Measurements from ENCODE around the gene DENND1A.
"Not testable (repeated sequence)": the region's sequence is repeated elsewhere in the genome, so short reads cannot be mapped to it uniquely, and the experiment has no call there.

DENND1A gene

GRCh38 chr9:123941524-123942070 lies 11.7 kb upstream of the DENND1A start:
- H2AFZ ChIP-seq (ENCODE audit: low read length) = no peak overlapping the region
- no peaks in the 10 kb centered on the region for H4K20me1 ChIP-seq (ENCODE audit: insufficient read depth, low read length, poor library complexity, severe bottlenecking)
- no peak overlapping the region for H3K4me2 ChIP-seq (ENCODE audit: low read depth, low read length, poor library complexity, severe bottlenecking)
- no peak overlapping the region for H3K4me3 ChIP-seq (ENCODE audit: low read length, poor library complexity, severe bottlenecking)
- no peaks in the 10 kb centered on the region for H3K9me3 ChIP-seq (ENCODE audit: insufficient read depth, low read depth, low read length)
- no peaks in the 10 kb centered on the region for H3F3A ChIP-seq (ENCODE audit: low read depth)
- no peaks in the 10 kb centered on the region for H3K79me2 ChIP-seq (ENCODE audit: insufficient read depth, low read length)
- no peak for TF ChIP-seq CTCF (conservative IDR thresholded peaks at IDR 0.05; ENCODE audit: low read length)
- TF ChIP-seq EZH2phosphoT487 (IDR thresholded peaks at IDR 0.05; ENCODE audit: borderline replicate concordance) = no peak
- H3K27me3 ChIP-seq (ENCODE audit: insufficient read depth, low read length, poor library complexity, severe bottlenecking) = no peaks in the 10 kb centered on the region
- no peaks in the 10 kb centered on the region for H3K36me3 ChIP-seq (ENCODE audit: insufficient read depth, low read length)
- no peaks in the 10 kb centered on the region for H3K4me1 ChIP-seq (ENCODE audit: insufficient read depth, low read length, poor library complexity, severe bottlenecking)
- no peak overlapping the region for H3K9ac ChIP-seq (ENCODE audit: low read depth, low read length, poor library complexity, severe bottlenecking)
- H3K9me2 ChIP-seq (replicated peaks; ENCODE audit: low read depth, low read length) = no peaks in the 10 kb centered on the region

DNA sequence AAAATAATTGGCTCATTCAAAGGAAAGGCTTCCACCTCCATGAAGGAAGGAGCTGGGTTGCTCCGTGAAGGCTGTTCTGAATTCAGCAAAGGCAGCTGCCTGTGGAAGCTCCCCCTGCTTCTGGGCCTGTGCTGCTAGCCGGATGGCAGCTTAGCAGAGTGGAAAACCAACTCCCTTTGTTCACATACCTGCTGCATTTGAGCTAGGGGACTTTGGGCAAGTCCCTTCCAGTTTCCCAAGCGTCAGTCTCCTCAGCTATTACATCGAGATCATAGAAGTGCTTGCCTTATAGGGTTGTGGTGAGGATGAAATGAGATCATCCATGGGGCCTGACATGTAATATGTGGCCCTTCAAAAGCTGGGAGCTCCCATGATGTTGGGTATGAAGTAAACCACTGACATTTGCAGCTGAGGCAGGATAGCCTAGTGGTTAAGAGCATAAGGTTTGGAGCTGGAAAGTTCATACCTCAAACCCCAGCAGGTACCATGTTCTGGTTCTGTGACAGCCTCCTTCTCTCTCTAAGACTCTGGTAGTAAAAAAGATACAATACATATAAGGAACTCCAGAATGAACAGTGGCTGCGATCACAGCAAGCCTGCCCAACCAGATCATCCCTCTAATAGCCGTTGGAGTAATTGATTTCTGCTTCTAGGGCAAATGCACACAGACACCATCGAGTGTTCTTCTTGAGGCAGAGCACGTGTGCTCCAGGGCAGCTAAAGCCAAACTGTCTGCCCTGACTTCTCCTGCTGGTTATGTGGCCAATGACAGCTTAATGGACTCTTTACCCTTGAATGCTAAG lies 11.0 kb upstream of the DENND1A start:
- H3K9ac ChIP-seq (ENCODE audit: low read depth, low read length, poor library complexity, severe bottlenecking) = no peak overlapping the region
- H4K20me1 ChIP-seq (ENCODE audit: insufficient read depth, low read length, poor library complexity, severe bottlenecking) = no peaks in the 10 kb centered on the region
- H3K9me2 ChIP-seq (replicated peaks; ENCODE audit: low read depth, low read length) = no peaks in the 10 kb centered on the region
- H3K9me3 ChIP-seq (ENCODE audit: insufficient read depth, low read depth, low read length) = no peaks in the 10 kb centered on the region
- no peak overlapping the region for H3K4me2 ChIP-seq (ENCODE audit: low read depth, low read length, poor library complexity, severe bottlenecking)
- no peak overlapping the region for H2AFZ ChIP-seq (ENCODE audit: low read length)
- no peak for TF ChIP-seq CTCF (conservative IDR thresholded peaks at IDR 0.05; ENCODE audit: low read length)
- no peak for TF ChIP-seq EZH2phosphoT487 (IDR thresholded peaks at IDR 0.05; ENCODE audit: borderline replicate concordance)
- H3F3A ChIP-seq (ENCODE audit: low read depth) = no peaks in the 10 kb centered on the region
- H3K36me3 ChIP-seq (ENCODE audit: insufficient read depth, low read length) = no peaks in the 10 kb centered on the region
- no peak overlapping the region for H3K4me3 ChIP-seq (ENCODE audit: low read length, poor library complexity, severe bottlenecking)
- no peaks in the 10 kb centered on the region for H3K79me2 ChIP-seq (ENCODE audit: insufficient read depth, low read length)
- no peaks in the 10 kb centered on the region for H3K27me3 ChIP-seq (ENCODE audit: insufficient read depth, low read length, poor library complexity, severe bottlenecking)
- no peaks in the 10 kb centered on the region for H3K4me1 ChIP-seq (ENCODE audit: insufficient read depth, low read length, poor library complexity, severe bottlenecking)

DNA sequence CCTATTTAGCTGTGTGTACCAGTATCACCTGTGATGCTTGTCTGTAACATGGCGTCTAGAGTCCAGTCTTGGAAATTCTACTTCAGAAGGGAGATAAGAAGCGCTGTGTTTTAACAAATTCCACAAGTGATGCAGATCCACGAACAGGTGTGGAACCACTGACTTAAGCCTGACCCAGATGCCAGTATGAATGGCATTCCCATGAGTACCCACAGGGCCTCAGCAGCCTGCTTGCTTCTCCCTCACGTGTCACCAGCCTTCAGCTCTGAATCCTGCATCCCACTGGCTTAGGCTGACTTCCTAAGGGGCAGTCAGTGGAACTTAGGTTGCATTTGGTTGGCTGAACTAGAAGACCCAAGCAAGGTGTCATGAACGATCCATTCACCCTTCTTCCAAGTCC lies 8.5 kb upstream of the DENND1A start:
- H3K4me2 ChIP-seq (ENCODE audit: low read depth, low read length, poor library complexity, severe bottlenecking) = no peak overlapping the region
- H3K9ac ChIP-seq (ENCODE audit: low read depth, low read length, poor library complexity, severe bottlenecking) = no peak overlapping the region
- no peaks in the 10 kb centered on the region for H4K20me1 ChIP-seq (ENCODE audit: insufficient read depth, low read length, poor library complexity, severe bottlenecking)
- H3K9me3 ChIP-seq (ENCODE audit: insufficient read depth, low read depth, low read length) = no peaks in the 10 kb centered on the region
- no peak overlapping the region for H3K4me3 ChIP-seq (ENCODE audit: low read length, poor library complexity, severe bottlenecking)
- H2AFZ ChIP-seq (ENCODE audit: low read length) = no peak overlapping the region
- H3K27me3 ChIP-seq (ENCODE audit: insufficient read depth, low read length, poor library complexity, severe bottlenecking) = peaks cover 11% of the 10 kb centered on the region
- H3K79me2 ChIP-seq (ENCODE audit: insufficient read depth, low read length) = no peaks in the 10 kb centered on the region
- TF ChIP-seq EZH2phosphoT487 (IDR thresholded peaks at IDR 0.05; ENCODE audit: borderline replicate concordance) (no peak), CTCF (conservative IDR thresholded peaks at IDR 0.05; ENCODE audit: low read length) (no peak)
- no peaks in the 10 kb centered on the region for H3K9me2 ChIP-seq (replicated peaks; ENCODE audit: low read depth, low read length)
- H3K36me3 ChIP-seq (ENCODE audit: insufficient read depth, low read length) = no peaks in the 10 kb centered on the region
- no peaks in the 10 kb centered on the region for H3K4me1 ChIP-seq (ENCODE audit: insufficient read depth, low read length, poor library complexity, severe bottlenecking)
- no peaks in the 10 kb centered on the region for H3F3A ChIP-seq (ENCODE audit: low read depth)

DNA sequence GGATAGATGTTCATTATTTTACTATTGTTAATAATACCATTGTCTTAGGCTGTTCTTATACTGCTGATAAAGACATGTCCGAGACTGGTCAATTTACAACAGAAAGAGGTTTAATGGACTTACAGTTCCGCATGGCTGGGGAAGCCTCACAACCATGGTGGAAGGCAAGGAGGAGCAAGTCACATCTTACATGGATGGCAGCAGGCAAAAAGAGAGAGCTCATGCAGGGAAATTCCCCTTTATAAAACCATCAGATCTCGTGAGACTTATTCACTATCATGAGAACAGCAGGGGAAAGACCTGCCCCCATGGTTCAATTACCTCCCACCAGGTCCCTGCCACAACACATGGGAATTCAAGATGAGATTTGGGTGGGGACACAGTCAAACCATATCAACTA lies 6.6 kb upstream of the DENND1A start:
- not testable (repeated sequence) for H3K9ac ChIP-seq (ENCODE audit: low read depth, low read length, poor library complexity, severe bottlenecking); H3K9me2 ChIP-seq (replicated peaks; ENCODE audit: low read depth, low read length); H3K4me2 ChIP-seq (ENCODE audit: low read depth, low read length, poor library complexity, severe bottlenecking); H3F3A ChIP-seq (ENCODE audit: low read depth); H4K20me1 ChIP-seq (ENCODE audit: insufficient read depth, low read length, poor library complexity, severe bottlenecking); H3K4me3 ChIP-seq (ENCODE audit: low read length, poor library complexity, severe bottlenecking); H3K36me3 ChIP-seq (ENCODE audit: insufficient read depth, low read length); H3K79me2 ChIP-seq (ENCODE audit: insufficient read depth, low read length); H3K4me1 ChIP-seq (ENCODE audit: insufficient read depth, low read length, poor library complexity, severe bottlenecking); H3K9me3 ChIP-seq (ENCODE audit: insufficient read depth, low read depth, low read length); H2AFZ ChIP-seq (ENCODE audit: low read length)
- peaks cover 13% of the 10 kb centered on the region for H3K27me3 ChIP-seq (ENCODE audit: insufficient read depth, low read length, poor library complexity, severe bottlenecking)
